Measurements from ENCODE around the gene CSF3. TPM values are rescaled to one million over a fixed set of nuclear protein-coding genes. Genes with fewer than 3 reads are reported as not detected.

CSF3 gene
- total and polyA plus RNA-seq, 10 donors: 0.24 to 1.8 (median 1.3) TPM; not detected in 4

GRCh38 chr17:39979893-39980350, 35.3 kb upstream of the CSF3 start:
- intact Hi-C loops (cut with DNase I; ENCODE audit: low total_unique reads): no loop called here
- TF ChIP-seq POLR2AphosphoS5 (IDR thresholded peaks at IDR 0.05): no peak
- no peak for TF ChIP-seq POLR2A (IDR thresholded peaks at IDR 0.05)
- no peak for TF ChIP-seq CTCF (IDR thresholded peaks at IDR 0.05 in 8 of 11, conservative IDR thresholded peaks at IDR 0.05 in 3 of 11)
- DNase-seq: no peak
- Histone ChIP-seq H3K4me3 (peak overlapping the region; percentile 14 to 95 (median 82)), H3K27ac (peak overlapping the region; percentile 91 to 98 (median 95)), H3K9me3 (no peaks in the 10 kb centered on the region), H3K4me1 (peaks cover 17 to 49% (median 34%) of the 10 kb centered on the region in 6 donors), H3K36me3 (peaks cover 3 to 15% (median 9%) of the 10 kb centered on the region in 6 donors), H3K27me3 (replicated peaks in 1 of 7) (no peaks in the 10 kb centered on the region)
- 0 to 1% (median 1%) methylated on average over 10 of the region's 10 CpGs for WGBS, 5 donors

- no peaks in the 10 kb centered on the region for H3K9me3 ChIP-seq
- peak within 1 kb of the TSS; percentile 91 to 98 (median 95) for H3K27ac ChIP-seq
- no peaks in the 10 kb centered on the region for H3K27me3 ChIP-seq (replicated peaks in 1 of 7)
- TF ChIP-seq CTCF (IDR thresholded peaks at IDR 0.05 in 8 of 11, conservative IDR thresholded peaks at IDR 0.05 in 3 of 11): peak; percentile 79 to 99 (median 93)
- peak; percentile 97 to 99 (median 97) for TF ChIP-seq POLR2AphosphoS5 (IDR thresholded peaks at IDR 0.05)
- peak; percentile 35 to 85 (median 64) for TF ChIP-seq POLR2A (IDR thresholded peaks at IDR 0.05)
- H3K4me1 ChIP-seq: peaks cover 17 to 55% (median 34%) of the 10 kb centered on the region in 6 donors
- H3K4me3 ChIP-seq: peak within 1 kb of the TSS; percentile 67 to 95 (median 87)
- 0 to 1% (median 0%) methylated on average over 48 to 84 of the region's 84 CpGs for WGBS, 5 donors
- intact Hi-C loops (cut with DNase I; ENCODE audit: low total_unique reads): no loop called here
- H3K36me3 ChIP-seq: peaks cover 3 to 22% (median 16%) of the 10 kb centered on the region in 6 donors
- DNase-seq: peak; percentile 99
Observed at GRCh38 chr17:39980351-39981206, 34.7 kb upstream of the CSF3 start, which contains the start of gene PSMD3. Gene PSMD3 (plus strand): TSS chr17:39980807. CDS start chr17:39980971, 164 bp downstream.

- Histone ChIP-seq H3K4me3 (peak overlapping the region; percentile 67 to 95 (median 87)), H3K27ac (peak overlapping the region; percentile 91 to 98 (median 95)), H3K4me1 (peaks cover 17 to 57% (median 34%) of the 10 kb centered on the region in 6 donors), H3K9me3 (no peaks in the 10 kb centered on the region), H3K36me3 (peaks cover 3 to 29% (median 23%) of the 10 kb centered on the region in 6 donors), H3K27me3 (replicated peaks in 1 of 7) (no peaks in the 10 kb centered on the region)
- WGBS, 5 donors: 0 to 2% (median 1%) methylated on average over 15 of the region's 15 CpGs
- no peak for DNase-seq
- intact Hi-C loops (cut with DNase I; ENCODE audit: low total_unique reads): no loop called here
- TF ChIP-seq POLR2AphosphoS5 (IDR thresholded peaks at IDR 0.05) (no peak), POLR2A (IDR thresholded peaks at IDR 0.05) (no peak), CTCF (IDR thresholded peaks at IDR 0.05 in 8 of 11, conservative IDR thresholded peaks at IDR 0.05 in 3 of 11) (no peak)
Observed at GRCh38 chr17:39981207-39981741, 34.0 kb upstream of the CSF3 start.
